ENCODE data around the gene PARVA.

DNA sequence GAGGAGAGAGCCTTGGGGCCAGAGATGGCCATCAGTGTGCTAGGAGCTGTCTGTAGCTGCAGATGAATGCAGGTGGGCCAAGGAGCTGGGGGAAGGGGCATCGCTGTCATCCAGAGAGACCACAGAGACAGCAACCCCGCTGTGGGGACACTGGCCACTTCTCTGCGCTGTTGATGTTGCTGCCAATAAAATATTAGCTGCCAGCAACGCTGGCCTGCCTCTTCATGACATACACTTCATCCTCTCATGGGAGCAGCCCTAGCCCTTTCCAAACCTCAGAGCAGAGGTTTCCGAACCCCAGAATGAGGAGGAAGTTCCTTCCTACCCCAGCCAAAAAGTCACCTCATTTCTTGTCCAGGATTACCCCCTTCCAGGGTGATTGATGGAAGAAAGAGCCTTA, 106.2 kb downstream of the PARVA start:
- no peak for TF ChIP-seq POLR2A (IDR thresholded peaks at IDR 0.05)
- TF ChIP-seq, protein P1, sequence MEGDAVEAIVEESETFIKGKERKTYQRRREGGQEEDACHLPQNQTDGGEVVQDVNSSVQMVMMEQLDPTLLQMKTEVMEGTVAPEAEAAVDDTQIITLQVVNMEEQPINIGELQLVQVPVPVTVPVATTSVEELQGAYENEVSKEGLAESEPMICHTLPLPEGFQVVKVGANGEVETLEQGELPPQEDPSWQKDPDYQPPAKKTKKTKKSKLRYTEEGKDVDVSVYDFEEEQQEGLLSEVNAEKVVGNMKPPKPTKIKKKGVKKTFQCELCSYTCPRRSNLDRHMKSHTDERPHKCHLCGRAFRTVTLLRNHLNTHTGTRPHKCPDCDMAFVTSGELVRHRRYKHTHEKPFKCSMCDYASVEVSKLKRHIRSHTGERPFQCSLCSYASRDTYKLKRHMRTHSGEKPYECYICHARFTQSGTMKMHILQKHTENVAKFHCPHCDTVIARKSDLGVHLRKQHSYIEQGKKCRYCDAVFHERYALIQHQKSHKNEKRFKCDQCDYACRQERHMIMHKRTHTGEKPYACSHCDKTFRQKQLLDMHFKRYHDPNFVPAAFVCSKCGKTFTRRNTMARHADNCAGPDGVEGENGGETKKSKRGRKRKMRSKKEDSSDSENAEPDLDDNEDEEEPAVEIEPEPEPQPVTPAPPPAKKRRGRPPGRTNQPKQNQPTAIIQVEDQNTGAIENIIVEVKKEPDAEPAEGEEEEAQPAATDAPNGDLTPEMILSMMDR (IDR thresholded peaks at IDR 0.05): no peak

Data from thyroid gland (tissue), 4 donors.